Measurements from ENCODE around the gene GPR152. TPM values are rescaled to one million over a fixed set of nuclear protein-coding genes. Genes with fewer than 3 reads are reported as not detected.
"Not testable (repeated sequence)": the region's sequence is repeated elsewhere in the genome, so short reads cannot be mapped to it uniquely, and the experiment has no call there.

The GPR152 gene
- total RNA-seq, 1 donor from 2014 or later: not detected

GRCh38 chr11:67465530-67465929 lies 13.0 kb upstream of the GPR152 start:
- Histone ChIP-seq H3K4me3 (ENCODE audit: low read length in 3 of 3) (peak overlapping the region; percentile 69 to 76 (median 73)), H3K9ac (ENCODE audit: low read depth in 1 of 3, low read length in 3 of 3) (peak overlapping the region in 1 of 3 donors; percentile 43), H3K4me1 (ENCODE audit: control insufficient read depth in 3 of 3, insufficient read depth in 3 of 3, low read length in 3 of 3) (peaks cover 19 to 28% (median 21%) of the 10 kb centered on the region in 3 donors)
- not testable (repeated sequence) for H3K27me3 ChIP-seq (ENCODE audit: control insufficient read depth in 3 of 3, insufficient read depth in 3 of 3, low read length in 3 of 3); H3K9me3 ChIP-seq (ENCODE audit: control insufficient read depth in 3 of 3, low read length in 3 of 3); H3K27ac ChIP-seq (ENCODE audit: low read depth, low read length); H3K36me3 ChIP-seq (ENCODE audit: control insufficient read depth in 3 of 3, insufficient read depth in 3 of 3, low read length in 3 of 3)

DNA sequence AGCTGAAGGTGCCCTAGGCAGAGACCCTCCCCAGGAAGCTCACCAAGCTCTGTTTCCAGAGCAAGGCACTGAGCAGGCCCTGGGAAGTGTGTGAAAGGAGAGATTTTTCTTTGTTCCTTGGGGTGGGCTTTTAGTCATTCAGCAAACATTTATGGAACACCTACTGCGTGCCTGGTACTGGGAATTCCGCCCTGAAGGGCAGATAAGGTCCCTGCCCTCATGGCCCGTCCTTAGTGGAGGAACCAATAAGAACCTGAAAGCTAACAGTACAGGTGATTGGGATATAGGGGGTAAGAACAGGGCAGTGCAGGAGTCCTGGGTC lies 12.6 kb upstream of the GPR152 start:
- Histone ChIP-seq H3K27me3 (ENCODE audit: control insufficient read depth in 3 of 3, insufficient read depth in 3 of 3, low read length in 3 of 3) (no peaks in the 10 kb centered on the region), H3K4me3 (ENCODE audit: low read length in 3 of 3) (peak overlapping the region; percentile 69 to 76 (median 73)), H3K9ac (ENCODE audit: low read depth in 1 of 3, low read length in 3 of 3) (peak overlapping the region; percentile 43 to 74 (median 62)), H3K27ac (ENCODE audit: low read depth, low read length) (peak overlapping the region; percentile 76), H3K9me3 (ENCODE audit: control insufficient read depth in 3 of 3, low read length in 3 of 3) (no peaks in the 10 kb centered on the region), H3K4me1 (ENCODE audit: control insufficient read depth in 3 of 3, insufficient read depth in 3 of 3, low read length in 3 of 3) (peaks cover 19 to 28% (median 21%) of the 10 kb centered on the region in 3 donors), H3K36me3 (ENCODE audit: control insufficient read depth in 3 of 3, insufficient read depth in 3 of 3, low read length in 3 of 3) (peaks cover 0 to 2% (median 0%) of the 10 kb centered on the region in 3 donors)

GRCh38 chr11:67464411-67465188 lies 12.1 kb upstream of the GPR152 start:
- peaks cover 0 to 2% (median 0%) of the 10 kb centered on the region in 3 donors for H3K36me3 ChIP-seq (ENCODE audit: control insufficient read depth in 3 of 3, insufficient read depth in 3 of 3, low read length in 3 of 3)
- H3K9ac ChIP-seq (ENCODE audit: low read depth in 1 of 3, low read length in 3 of 3): peak overlapping the region; percentile 62 to 79 (median 74)
- peak overlapping the region; percentile 76 for H3K27ac ChIP-seq (ENCODE audit: low read depth, low read length)
- no peaks in the 10 kb centered on the region for H3K27me3 ChIP-seq (ENCODE audit: control insufficient read depth in 3 of 3, insufficient read depth in 3 of 3, low read length in 3 of 3)
- peak overlapping the region; percentile 69 to 76 (median 73) for H3K4me3 ChIP-seq (ENCODE audit: low read length in 3 of 3)
- H3K4me1 ChIP-seq (ENCODE audit: control insufficient read depth in 3 of 3, insufficient read depth in 3 of 3, low read length in 3 of 3): peaks cover 19 to 28% (median 21%) of the 10 kb centered on the region in 3 donors
- H3K9me3 ChIP-seq (ENCODE audit: control insufficient read depth in 3 of 3, low read length in 3 of 3): no peaks in the 10 kb centered on the region

DNA sequence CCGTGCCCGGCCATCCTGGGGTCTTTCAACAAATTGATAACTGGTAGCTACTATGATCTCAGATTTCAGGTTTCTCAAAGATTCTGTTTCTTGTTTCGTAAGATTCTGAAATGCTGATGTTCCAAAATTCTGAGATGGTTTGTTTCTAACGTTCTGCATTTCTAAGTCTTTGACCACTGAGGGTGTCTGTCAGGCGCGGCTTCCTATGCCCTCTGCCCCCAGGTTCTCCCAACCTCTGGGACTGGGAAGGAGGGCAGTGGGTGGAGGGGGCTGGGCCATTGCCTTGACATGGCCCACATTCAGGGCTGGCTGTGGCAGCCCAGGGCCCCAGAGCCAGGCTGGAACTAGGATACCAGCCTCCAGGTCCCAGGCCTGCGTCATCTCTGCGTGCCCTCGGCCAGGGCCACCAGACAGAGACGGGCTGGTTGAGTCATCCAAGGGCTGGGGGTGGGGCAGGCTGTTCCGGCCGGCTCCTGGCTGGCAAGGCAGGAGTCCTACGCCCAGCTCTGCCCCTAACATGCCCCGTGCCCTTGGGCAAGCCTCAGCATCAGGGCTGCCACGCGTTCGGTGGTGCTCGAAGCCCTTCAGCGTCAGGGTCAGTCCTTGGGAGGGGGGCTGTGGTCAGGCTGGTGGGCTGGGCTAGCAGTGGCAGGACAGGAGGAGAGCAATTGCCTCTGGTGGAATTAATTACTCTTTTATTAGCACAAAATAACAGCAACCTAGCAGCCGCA lies 11.3 kb upstream of the GPR152 start:
- no peaks in the 10 kb centered on the region for H3K27me3 ChIP-seq (ENCODE audit: control insufficient read depth in 3 of 3, insufficient read depth in 3 of 3, low read length in 3 of 3)
- H3K36me3 ChIP-seq (ENCODE audit: control insufficient read depth in 3 of 3, insufficient read depth in 3 of 3, low read length in 3 of 3): peaks cover 0 to 2% (median 0%) of the 10 kb centered on the region in 3 donors
- peak overlapping the region; percentile 66 to 69 (median 69) for H3K4me3 ChIP-seq (ENCODE audit: low read length in 3 of 3)
- H3K9ac ChIP-seq (ENCODE audit: low read depth in 1 of 3, low read length in 3 of 3): peak overlapping the region; percentile 45 to 79 (median 74)
- H3K27ac ChIP-seq (ENCODE audit: low read depth, low read length): peak overlapping the region; percentile 76
- peaks cover 19 to 28% (median 21%) of the 10 kb centered on the region in 3 donors for H3K4me1 ChIP-seq (ENCODE audit: control insufficient read depth in 3 of 3, insufficient read depth in 3 of 3, low read length in 3 of 3)
- no peaks in the 10 kb centered on the region for H3K9me3 ChIP-seq (ENCODE audit: control insufficient read depth in 3 of 3, low read length in 3 of 3)

DNA sequence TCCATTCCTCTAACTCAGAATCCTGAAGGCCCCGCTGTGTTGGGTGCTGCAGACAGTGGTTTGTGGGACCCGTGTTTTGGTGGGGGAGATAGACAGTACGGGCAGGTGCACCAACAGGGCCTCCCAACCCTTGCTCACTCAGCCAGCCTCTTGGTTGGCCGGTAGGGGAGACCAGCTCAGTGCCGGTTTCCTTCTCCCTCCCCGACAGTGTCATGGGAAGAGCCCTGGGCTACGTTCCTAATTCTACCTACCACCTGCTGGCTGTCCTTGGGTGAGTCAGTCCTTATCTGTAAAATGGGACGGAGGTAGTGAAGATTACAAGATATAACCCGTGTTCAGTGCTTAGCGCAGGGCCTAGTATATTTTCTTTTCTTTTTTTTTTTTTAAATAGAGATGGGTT lies 10.7 kb upstream of the GPR152 start:
- peaks cover 0 to 2% (median 0%) of the 10 kb centered on the region in 3 donors for H3K36me3 ChIP-seq (ENCODE audit: control insufficient read depth in 3 of 3, insufficient read depth in 3 of 3, low read length in 3 of 3)
- H3K9me3 ChIP-seq (ENCODE audit: control insufficient read depth in 3 of 3, low read length in 3 of 3): no peaks in the 10 kb centered on the region
- no peak overlapping the region for H3K27ac ChIP-seq (ENCODE audit: low read depth, low read length)
- H3K4me1 ChIP-seq (ENCODE audit: control insufficient read depth in 3 of 3, insufficient read depth in 3 of 3, low read length in 3 of 3): peaks cover 15 to 24% (median 17%) of the 10 kb centered on the region in 3 donors
- H3K27me3 ChIP-seq (ENCODE audit: control insufficient read depth in 3 of 3, insufficient read depth in 3 of 3, low read length in 3 of 3): no peaks in the 10 kb centered on the region
- no peak overlapping the region for H3K4me3 ChIP-seq (ENCODE audit: low read length in 3 of 3)
- peak overlapping the region in 1 of 3 donors; percentile 8 for H3K9ac ChIP-seq (ENCODE audit: low read depth in 1 of 3, low read length in 3 of 3)

- Histone ChIP-seq H3K36me3 (ENCODE audit: control insufficient read depth in 3 of 3, insufficient read depth in 3 of 3, low read length in 3 of 3) (no peaks in the 10 kb centered on the region), H3K27me3 (ENCODE audit: control insufficient read depth in 3 of 3, insufficient read depth in 3 of 3, low read length in 3 of 3) (peaks cover 0 to 6% (median 0%) of the 10 kb centered on the region in 3 donors), H3K27ac (ENCODE audit: low read depth, low read length) (no peak overlapping the region), H3K9ac (ENCODE audit: low read depth in 1 of 3, low read length in 3 of 3) (no peak overlapping the region), H3K4me1 (ENCODE audit: control insufficient read depth in 3 of 3, insufficient read depth in 3 of 3, low read length in 3 of 3) (no peaks in the 10 kb centered on the region), H3K4me3 (ENCODE audit: low read length in 3 of 3) (no peak overlapping the region), H3K9me3 (ENCODE audit: control insufficient read depth in 3 of 3, low read length in 3 of 3) (no peaks in the 10 kb centered on the region)
Measured at GRCh38 chr11:67458266-67458665, 5.7 kb upstream of the GPR152 start.

GRCh38 chr11:67457453-67457852 lies 4.9 kb upstream of the GPR152 start:
- Histone ChIP-seq H3K36me3 (ENCODE audit: control insufficient read depth in 3 of 3, insufficient read depth in 3 of 3, low read length in 3 of 3) (no peaks in the 10 kb centered on the region), H3K4me1 (ENCODE audit: control insufficient read depth in 3 of 3, insufficient read depth in 3 of 3, low read length in 3 of 3) (peaks cover 0 to 3% (median 3%) of the 10 kb centered on the region in 3 donors), H3K27ac (ENCODE audit: low read depth, low read length) (no peak overlapping the region), H3K9ac (ENCODE audit: low read depth in 1 of 3, low read length in 3 of 3) (no peak overlapping the region), H3K27me3 (ENCODE audit: control insufficient read depth in 3 of 3, insufficient read depth in 3 of 3, low read length in 3 of 3) (peaks cover 0 to 6% (median 0%) of the 10 kb centered on the region in 3 donors), H3K4me3 (ENCODE audit: low read length in 3 of 3) (no peak overlapping the region), H3K9me3 (ENCODE audit: control insufficient read depth in 3 of 3, low read length in 3 of 3) (no peaks in the 10 kb centered on the region)

- H3K9ac ChIP-seq (ENCODE audit: low read depth in 1 of 3, low read length in 3 of 3): no peak overlapping the region
- H3K36me3 ChIP-seq (ENCODE audit: control insufficient read depth in 3 of 3, insufficient read depth in 3 of 3, low read length in 3 of 3): no peaks in the 10 kb centered on the region
- no peak overlapping the region for H3K4me3 ChIP-seq (ENCODE audit: low read length in 3 of 3)
- no peak overlapping the region for H3K27ac ChIP-seq (ENCODE audit: low read depth, low read length)
- H3K27me3 ChIP-seq (ENCODE audit: control insufficient read depth in 3 of 3, insufficient read depth in 3 of 3, low read length in 3 of 3): peaks cover 0 to 6% (median 0%) of the 10 kb centered on the region in 3 donors
- no peaks in the 10 kb centered on the region for H3K9me3 ChIP-seq (ENCODE audit: control insufficient read depth in 3 of 3, low read length in 3 of 3)
- peaks cover 0 to 8% (median 7%) of the 10 kb centered on the region in 3 donors for H3K4me1 ChIP-seq (ENCODE audit: control insufficient read depth in 3 of 3, insufficient read depth in 3 of 3, low read length in 3 of 3)
Measured at GRCh38 chr11:67456068-67456705, 3.7 kb upstream of the GPR152 start.

DNA sequence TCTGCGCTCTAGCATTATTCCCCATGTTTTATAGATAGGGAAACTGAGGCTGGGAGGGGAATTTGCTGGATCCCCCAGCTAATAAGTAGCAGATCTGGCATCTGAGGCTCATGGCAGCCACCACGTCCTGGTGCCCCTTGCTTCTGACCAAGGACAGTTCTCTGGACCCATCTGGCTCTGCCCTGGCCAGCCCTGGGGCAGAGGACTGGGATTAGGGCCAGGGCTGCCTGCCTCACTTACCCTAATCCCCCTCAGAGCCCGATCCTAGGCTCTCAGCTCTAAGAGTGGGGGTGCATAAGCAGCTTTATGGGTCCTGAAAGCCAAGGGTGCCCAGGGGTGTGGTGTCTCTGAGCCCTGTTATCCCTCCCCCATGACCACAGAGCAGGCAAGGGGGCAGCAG lies 2.5 kb upstream of the GPR152 start, which contains the start of gene CABP4:
CABP4 (plus strand) TSS at position 301 of the 400 bp plus-strand sequence; CDS start at position 371, 70 bp downstream.
- Histone ChIP-seq H3K36me3 (ENCODE audit: control insufficient read depth in 3 of 3, insufficient read depth in 3 of 3, low read length in 3 of 3) (no peaks in the 10 kb centered on the region), H3K9me3 (ENCODE audit: control insufficient read depth in 3 of 3, low read length in 3 of 3) (no peaks in the 10 kb centered on the region), H3K27me3 (ENCODE audit: control insufficient read depth in 3 of 3, insufficient read depth in 3 of 3, low read length in 3 of 3) (peaks cover 0 to 6% (median 0%) of the 10 kb centered on the region in 3 donors), H3K4me3 (ENCODE audit: low read length in 3 of 3) (no peak within 1 kb of the TSS), H3K4me1 (ENCODE audit: control insufficient read depth in 3 of 3, insufficient read depth in 3 of 3, low read length in 3 of 3) (peaks cover 0 to 8% (median 7%) of the 10 kb centered on the region in 3 donors), H3K27ac (ENCODE audit: low read depth, low read length) (no peak within 1 kb of the TSS), H3K9ac (ENCODE audit: low read depth in 1 of 3, low read length in 3 of 3) (no peak within 1 kb of the TSS)
